GM18951 (cell line): ENCODE results near the gene WARS2.
"Not testable (repeated sequence)": the region's sequence is repeated elsewhere in the genome, so short reads cannot be mapped to it uniquely, and the experiment has no call there.

Source experiments
- POLR2A ChIP-seq: IDR thresholded peaks from 4 replicates; pipeline ENCODE4 v1.6.1; 2011; ENCODE audit warnings: mild to moderate bottlenecking; ENCODE audit not compliant: insufficient read length, insufficient read depth; ENCODE audit errors: extremely low read depth
- in situ Hi-C: fragments of 300-500 bp; cut with MboI; formaldehyde crosslinking; loops from one replicate; pipeline ENCODE4 v1.12.0; 2022; ENCODE audit warnings: low sequenced_read_pairs, mixed read lengths, inconsistent platforms; ENCODE audit not compliant: unreplicated experiment

The WARS2 gene

DNA sequence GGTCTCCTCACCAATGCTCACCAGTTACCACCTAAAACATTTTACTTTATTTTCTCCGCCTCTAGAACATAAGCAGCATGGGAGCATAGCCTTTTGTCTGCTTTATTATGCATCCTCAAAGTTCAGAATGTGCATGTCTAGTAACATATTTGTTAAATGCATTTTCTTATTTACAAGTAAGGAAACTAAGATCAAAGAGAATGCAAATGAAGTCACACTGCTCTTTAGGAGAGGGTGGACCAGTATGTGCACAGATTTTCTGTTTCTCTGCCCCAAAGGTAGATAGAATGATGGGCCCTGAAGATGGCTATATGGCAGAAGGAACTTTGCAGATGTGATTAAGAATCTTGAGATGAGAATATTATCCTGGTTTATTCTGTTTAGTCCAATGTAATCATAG lies 9.7 kb upstream of the WARS2 start:
- in situ Hi-C loops: no loop called here
- no peak for TF ChIP-seq POLR2A

- no peak for TF ChIP-seq POLR2A
- in situ Hi-C loops: no loop called here
These were observed 7.2 kb upstream of the WARS2 start for GRCh38 chr1:119147661-119148090.

DNA sequence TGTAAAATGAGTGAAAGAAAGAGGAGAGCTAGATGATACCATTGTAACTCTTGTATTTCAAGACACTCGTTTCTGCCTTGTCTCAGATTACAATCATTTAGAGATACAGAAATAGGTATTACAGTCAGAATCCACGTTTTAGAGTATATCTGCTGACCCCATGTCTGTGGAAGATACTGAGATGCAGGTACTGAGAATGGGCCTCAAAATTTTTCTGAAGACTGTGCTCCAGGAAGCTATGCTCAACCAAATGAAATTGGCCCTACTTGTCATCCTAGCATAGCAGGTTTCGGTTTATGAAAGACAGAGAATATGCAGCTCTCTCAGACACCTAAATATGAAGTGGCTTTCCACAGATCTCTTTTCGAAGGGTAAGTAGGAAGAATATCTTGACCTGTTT lies 6.0 kb upstream of the WARS2 start:
- no peak for TF ChIP-seq POLR2A
- in situ Hi-C loops: no loop called here

- in situ Hi-C loops: no loop called here
- no peak for TF ChIP-seq POLR2A
These were observed 4.4 kb upstream of the WARS2 start for GRCh38 chr1:119144813-119145212.

- TF ChIP-seq POLR2A: no peak
- in situ Hi-C loops: no loop called here
These were observed 3.3 kb upstream of the WARS2 start for GRCh38 chr1:119143706-119144105.

- in situ Hi-C loops: no loop called here
- TF ChIP-seq POLR2A: no peak
These were observed 1.2 kb upstream of the WARS2 start for GRCh38 chr1:119141660-119142059.

GRCh38 chr1:119141020-119141424 lies 569 bp upstream of the WARS2 start:
- no peak for TF ChIP-seq POLR2A
- in situ Hi-C loops: no loop called here

GRCh38 chr1:119139857-119140176 lies 636 bp downstream of the WARS2 start:
- no peak for TF ChIP-seq POLR2A
- in situ Hi-C loops: no loop called here

DNA sequence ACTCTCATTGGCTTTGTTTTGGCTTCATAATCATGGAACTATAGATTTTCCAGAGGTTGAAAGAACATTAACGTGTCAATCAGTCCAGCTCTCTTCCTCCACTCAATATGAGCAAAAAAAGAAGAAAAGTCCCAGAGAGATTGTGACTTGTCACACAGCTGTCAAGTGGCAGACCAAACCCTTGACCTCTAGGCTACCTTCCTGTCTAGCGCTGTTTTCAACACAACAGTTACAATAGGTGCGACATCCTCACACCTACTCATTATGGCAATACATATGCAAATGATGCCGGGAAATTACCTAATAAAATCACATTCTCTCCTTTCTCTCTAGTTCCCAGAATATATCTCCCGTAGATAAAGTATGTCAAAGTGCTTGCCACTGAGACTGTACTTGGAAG lies 1.1 kb downstream of the WARS2 start:
- no peak for TF ChIP-seq POLR2A
- in situ Hi-C loops: no loop called here

GRCh38 chr1:119136401-119136800 lies 4.1 kb downstream of the WARS2 start:
- no peak for TF ChIP-seq POLR2A
- in situ Hi-C loops: no loop called here

- in situ Hi-C loops: no loop called here
- no peak for TF ChIP-seq POLR2A
These were observed 6.5 kb downstream of the WARS2 start for GRCh38 chr1:119133987-119134386.

DNA sequence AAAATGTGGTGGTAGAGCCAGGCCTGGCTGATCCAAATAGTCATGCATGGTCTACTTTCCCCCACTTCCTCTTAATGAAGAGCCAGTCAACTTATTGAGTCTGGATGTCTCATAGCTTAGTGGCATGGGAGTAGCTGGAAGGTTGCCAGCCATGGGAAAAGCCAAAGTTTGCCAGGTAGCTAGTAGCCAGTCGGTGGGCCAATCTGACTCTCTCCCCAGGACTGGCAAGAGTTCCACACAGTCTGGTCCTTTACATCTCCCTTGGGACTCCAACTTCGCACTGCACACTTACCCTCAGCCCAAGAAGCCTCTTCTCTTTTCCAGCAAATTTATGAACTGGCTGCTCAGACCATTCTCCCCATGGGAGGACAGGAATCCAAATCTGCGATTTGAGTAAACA lies 8.3 kb downstream of the WARS2 start:
- in situ Hi-C loops: no loop called here
- TF ChIP-seq POLR2A: no peak

- in situ Hi-C loops: no loop called here
- no peak for TF ChIP-seq POLR2A
These were observed 14.6 kb downstream of the WARS2 start for GRCh38 chr1:119125874-119126273.

- in situ Hi-C loops: no loop called here
- TF ChIP-seq POLR2A: no peak
These were observed 15.7 kb downstream of the WARS2 start for GRCh38 chr1:119124764-119125163.

DNA sequence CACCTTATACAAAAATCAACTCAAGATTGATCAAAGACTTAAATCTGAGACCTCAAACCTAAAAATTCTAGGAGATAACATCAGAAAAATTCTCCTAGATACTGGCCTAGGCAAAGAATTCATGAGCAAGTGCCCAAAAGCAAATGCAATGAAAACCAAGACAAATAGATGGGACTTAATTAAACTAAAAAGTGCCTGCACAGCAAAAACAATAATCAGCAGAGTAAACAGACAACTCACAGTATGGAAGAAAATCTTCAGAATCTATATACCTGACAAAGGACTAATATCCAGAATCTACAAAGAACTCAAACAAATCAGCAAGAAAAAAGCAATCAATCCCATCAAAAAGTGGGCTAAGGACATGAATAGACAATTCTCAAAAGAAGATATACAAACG lies 18.6 kb downstream of the WARS2 start:
- in situ Hi-C loops: not testable (repeated sequence)
